ENCODE data around the gene CFB. TPM values are rescaled to one million over a fixed set of nuclear protein-coding genes. Genes with fewer than 3 reads are reported as not detected.

Gene CFB
- total and polyA plus RNA-seq, 2 of the 4 experiments (the other 2 are of a cell fraction) = 1.8 to 6.1 TPM

DNA sequence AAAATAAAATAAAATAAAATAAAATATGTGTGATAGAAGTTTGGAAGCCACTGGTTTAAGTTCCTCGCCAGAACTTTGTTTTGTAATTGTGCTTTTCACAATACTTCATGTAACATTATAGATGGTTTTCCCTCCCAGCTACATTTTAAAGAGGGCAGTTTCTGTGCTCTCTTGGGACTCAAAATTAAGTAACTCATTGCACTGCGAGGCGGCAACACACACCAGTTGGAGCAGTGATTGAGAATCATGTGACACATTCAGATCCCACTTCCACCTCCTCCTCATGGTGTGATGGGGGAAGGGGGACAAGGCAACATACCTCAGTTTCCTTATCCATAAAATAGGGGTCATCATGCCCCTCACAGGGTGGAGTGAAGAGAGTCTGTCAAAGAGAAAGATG, 10.9 kb upstream of the CFB start:
- Histone ChIP-seq H3K9me3 (ENCODE audit: control insufficient read depth, insufficient read depth, low read length) (no peaks in the 10 kb centered on the region), H3K14ac (replicated peaks; ENCODE audit: low read depth, low read length) (no peak overlapping the region), H4K20me1 (ENCODE audit: insufficient read depth, low read length) (no peaks in the 10 kb centered on the region), H3K27ac (ENCODE audit: insufficient read depth, low read length) (no peak overlapping the region), H3K79me1 (ENCODE audit: low read depth in 1 of 2, low read length in 2 of 2) (no peaks in the 10 kb centered on the region), H3K18ac (ENCODE audit: low read depth, low read length) (no peak overlapping the region), H4K5ac (ENCODE audit: low read depth, low read length) (no peak overlapping the region), H3K4me1 (ENCODE audit: control insufficient read depth, insufficient read depth, low read length) (peaks cover under 1% of the 10 kb centered on the region), H3K4me3 (ENCODE audit: insufficient read depth, low read depth, low read length) (no peak overlapping the region), H3K27me3 (ENCODE audit: control insufficient read depth, insufficient read depth, low read length) (peaks cover 8% of the 10 kb centered on the region), H4K8ac (ENCODE audit: low read depth in 2 of 2, low read length in 2 of 2) (no peak overlapping the region), H2AK5ac (ENCODE audit: low read depth, low read length) (no peak overlapping the region), H2BK20ac (ENCODE audit: low read depth, low read length) (no peak overlapping the region), H3K36me3 (ENCODE audit: control insufficient read depth, insufficient read depth, low read length) (no peaks in the 10 kb centered on the region), H2BK120ac (ENCODE audit: low read depth, low read length) (no peak overlapping the region), H3K4me2 (ENCODE audit: low read depth, low read length) (no peak overlapping the region), H3K9me1 (ENCODE audit: insufficient read depth, low read length) (no peaks in the 10 kb centered on the region), H2AK9ac (replicated peaks; ENCODE audit: low read depth, low read length, poor library complexity) (no peak overlapping the region), H4K91ac (ENCODE audit: insufficient read depth, low read depth, low read length) (no peak overlapping the region), H2AFZ (replicated peaks; ENCODE audit: low read length, poor library complexity) (no peak overlapping the region), H2BK5ac (ENCODE audit: low read depth, low read length, poor library complexity, severe bottlenecking) (no peak overlapping the region), H3K56ac (ENCODE audit: extremely low read depth, insufficient read depth, low read length) (no peak overlapping the region), H2BK15ac (ENCODE audit: low read depth, low read length) (no peak overlapping the region), H3K4ac (ENCODE audit: low read depth, low read length) (no peak overlapping the region), H3K9ac (ENCODE audit: low read depth, low read length) (no peak overlapping the region), H3K23ac (ENCODE audit: low read depth, low read length) (no peak overlapping the region)
- in situ Hi-C loops (cut with MboI; ENCODE audit: low sequenced_read_pairs) = no loop called here
- intact Hi-C loops (cut with micrococcal nuclease) = no loop called here
- ChIA-PET POLR2A (ENCODE audit: unreplicated experiment) (no interaction called here), CTCF (no interaction called here)
- DNase-seq (no peak), ATAC-seq (ENCODE audit: low read depth) (no peak)
- TF ChIP-seq NFE2L2 (IDR thresholded peaks at IDR 0.05; ENCODE audit: low read depth, low read length) = no peak
- TF ChIP-seq MAZ (IDR thresholded peaks at IDR 0.05; ENCODE audit: borderline replicate concordance, low read depth, low read length) = no peak
- no peak for TF ChIP-seq POLR2A (IDR thresholded peaks at IDR 0.05; ENCODE audit: low read depth, low read length)
- no peak for TF ChIP-seq SMC3 (IDR thresholded peaks at IDR 0.05; ENCODE audit: low read depth, low read length)
- no peak for TF ChIP-seq FOS (IDR thresholded peaks at IDR 0.05; ENCODE audit: low read depth, low read length)
- no peak for TF ChIP-seq BHLHE40 (IDR thresholded peaks at IDR 0.05; ENCODE audit: low read depth, low read length)
- TF ChIP-seq CHD1 (IDR thresholded peaks at IDR 0.05; ENCODE audit: low read depth, low read length) = no peak
- TF ChIP-seq USF2 (IDR thresholded peaks at IDR 0.05; ENCODE audit: low read depth, low read length) = no peak
- TF ChIP-seq RAD21 (IDR thresholded peaks at IDR 0.05; ENCODE audit: low read length) = no peak
- dilution Hi-C loops (cut with HindIII; ENCODE audit: low sequenced_read_pairs, unreplicated experiment) = no loop called here
- no CpG with 5 or more reads among the region's 3 CpGs for WGBS, 2 experiments (ENCODE audit: extremely low coverage in 2 of 2, insufficient read length in 1 of 2)
- no TSS peak for BruUV-seq (replicated peaks)

Measured in IMR-90 (cell line).